Choroid plexus epithelial cell (primary cell): ENCODE results near the gene PTGFRN.

Source experiments
- DNase-seq: peaks from one replicate; pipeline ENCODE4 v3.0.0-alpha.2; 2010; ENCODE audit warnings: low read depth
- H3K4me3 ChIP-seq: 2 replicates; pipeline ENCODE4 v1.5.1; 2011; ENCODE audit warnings: low read depth, mild to moderate bottlenecking, control low read depth, low read length, moderate library complexity
- CTCF ChIP-seq: conservative IDR thresholded peaks from 2 replicates; pipeline ENCODE4 v1.5.1; 2011; ENCODE audit warnings: low read depth, mild to moderate bottlenecking, control low read depth, inconsistent platforms, low read length, moderate library complexity

Gene PTGFRN

GRCh38 chr1:116916533-116917445 is 7.1 kb downstream of the PTGFRN start:
- no peak for DNase-seq
- no peak overlapping the region for H3K4me3 ChIP-seq
- TF ChIP-seq CTCF = no peak

GRCh38 chr1:116918714-116919357 is 9.1 kb downstream of the PTGFRN start:
- DNase-seq = no peak
- H3K4me3 ChIP-seq = no peak overlapping the region
- TF ChIP-seq CTCF = no peak

- no peak for TF ChIP-seq CTCF
- no peak overlapping the region for H3K4me3 ChIP-seq
- DNase-seq = no peak
Measured at GRCh38 chr1:116919802-116920201, 10.1 kb downstream of the PTGFRN start.

- DNase-seq = no peak
- no peak for TF ChIP-seq CTCF
Measured at GRCh38 chr1:116920211-116920610, 10.5 kb downstream of the PTGFRN start.

GRCh38 chr1:116921301-116921885 is 11.7 kb downstream of the PTGFRN start:
- TF ChIP-seq CTCF = no peak
- no peak for DNase-seq

More at GRCh38 chr1:116920211-116920610, 10.5 kb downstream of the PTGFRN start:
- no peak overlapping the region for H3K4me3 ChIP-seq

GRCh38 chr1:116921937-116922336 is 12.2 kb downstream of the PTGFRN start:
- no peak for DNase-seq
- no peak overlapping the region for H3K4me3 ChIP-seq
- no peak for TF ChIP-seq CTCF

More at GRCh38 chr1:116921301-116921885, 11.7 kb downstream of the PTGFRN start:
- no peak overlapping the region for H3K4me3 ChIP-seq
